HFF-Myc (cell line): ENCODE data around the gene CCND1.

ENCODE experiments used
- DNase-seq: peaks from one replicate; pipeline ENCODE4 v3.0.0-alpha.2; 2011; ENCODE audit warnings: low read depth; ENCODE audit errors: extremely low read depth
- H3K4me3 ChIP-seq: replicated peaks from 2 replicates; pipeline ENCODE4 v1.5.1; 2011; ENCODE audit warnings: low read depth, mild to moderate bottlenecking, control low read depth, low read length
- TF ChIP-seq, protein P1 (sequence below): IDR thresholded peaks from 2 replicates; pipeline ENCODE4 v1.5.1; 2012; ENCODE audit warnings: mild to moderate bottlenecking, low read depth, low read length, control low read depth; ENCODE audit errors: missing control alignments

CCND1 gene

GRCh38 chr11:69666261-69666660 is 25.3 kb downstream of the CCND1 start:
- TF ChIP-seq, protein P1, sequence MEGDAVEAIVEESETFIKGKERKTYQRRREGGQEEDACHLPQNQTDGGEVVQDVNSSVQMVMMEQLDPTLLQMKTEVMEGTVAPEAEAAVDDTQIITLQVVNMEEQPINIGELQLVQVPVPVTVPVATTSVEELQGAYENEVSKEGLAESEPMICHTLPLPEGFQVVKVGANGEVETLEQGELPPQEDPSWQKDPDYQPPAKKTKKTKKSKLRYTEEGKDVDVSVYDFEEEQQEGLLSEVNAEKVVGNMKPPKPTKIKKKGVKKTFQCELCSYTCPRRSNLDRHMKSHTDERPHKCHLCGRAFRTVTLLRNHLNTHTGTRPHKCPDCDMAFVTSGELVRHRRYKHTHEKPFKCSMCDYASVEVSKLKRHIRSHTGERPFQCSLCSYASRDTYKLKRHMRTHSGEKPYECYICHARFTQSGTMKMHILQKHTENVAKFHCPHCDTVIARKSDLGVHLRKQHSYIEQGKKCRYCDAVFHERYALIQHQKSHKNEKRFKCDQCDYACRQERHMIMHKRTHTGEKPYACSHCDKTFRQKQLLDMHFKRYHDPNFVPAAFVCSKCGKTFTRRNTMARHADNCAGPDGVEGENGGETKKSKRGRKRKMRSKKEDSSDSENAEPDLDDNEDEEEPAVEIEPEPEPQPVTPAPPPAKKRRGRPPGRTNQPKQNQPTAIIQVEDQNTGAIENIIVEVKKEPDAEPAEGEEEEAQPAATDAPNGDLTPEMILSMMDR, result no peak
- DNase-seq, result no peak
- H3K4me3 ChIP-seq, result no peak overlapping the region

DNA sequence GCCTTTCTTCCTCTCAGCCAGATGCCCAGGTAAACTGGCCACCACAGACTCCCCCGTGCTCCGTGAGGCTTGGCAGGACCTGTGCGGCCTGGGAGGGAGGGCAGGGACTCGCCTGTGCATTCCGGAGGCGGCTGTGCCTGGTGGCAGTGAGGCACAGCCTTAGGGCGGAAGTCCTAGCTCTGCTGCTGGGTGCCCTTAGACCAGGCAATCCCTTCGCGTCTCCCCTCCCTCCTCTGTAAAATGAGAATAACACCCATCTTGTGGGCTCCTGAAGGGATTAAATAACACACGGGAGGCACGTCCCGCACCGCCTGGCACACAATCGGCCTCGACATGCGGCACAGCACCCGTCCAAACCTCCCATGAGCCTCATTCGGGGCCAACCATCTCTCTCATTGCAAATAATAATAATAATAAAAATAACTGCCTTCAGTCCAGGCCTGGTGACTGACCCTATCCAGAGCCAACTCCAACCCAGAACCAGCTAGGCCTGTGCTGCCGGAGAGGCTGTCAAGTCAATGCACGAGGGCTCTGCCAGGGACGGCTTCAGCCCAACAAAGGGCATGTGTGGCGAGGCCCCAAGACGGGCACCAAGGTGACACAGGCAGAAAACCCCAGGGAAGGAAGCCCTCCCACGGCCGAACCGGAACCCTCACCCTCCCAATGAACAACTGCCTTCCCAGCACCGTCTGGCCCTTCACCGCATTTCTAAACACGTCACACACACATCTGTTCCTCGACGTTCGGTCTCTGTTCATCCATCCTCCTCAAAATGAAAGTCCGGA is 26.0 kb downstream of the CCND1 start:
- TF ChIP-seq, protein P1, result no peak
- H3K4me3 ChIP-seq, result no peak overlapping the region
- no peak for DNase-seq

- TF ChIP-seq, protein P1, result no peak
- no peak for DNase-seq
- H3K4me3 ChIP-seq, result no peak overlapping the region
These were observed 27.0 kb downstream of the CCND1 start for GRCh38 chr11:69667619-69668604.

DNA sequence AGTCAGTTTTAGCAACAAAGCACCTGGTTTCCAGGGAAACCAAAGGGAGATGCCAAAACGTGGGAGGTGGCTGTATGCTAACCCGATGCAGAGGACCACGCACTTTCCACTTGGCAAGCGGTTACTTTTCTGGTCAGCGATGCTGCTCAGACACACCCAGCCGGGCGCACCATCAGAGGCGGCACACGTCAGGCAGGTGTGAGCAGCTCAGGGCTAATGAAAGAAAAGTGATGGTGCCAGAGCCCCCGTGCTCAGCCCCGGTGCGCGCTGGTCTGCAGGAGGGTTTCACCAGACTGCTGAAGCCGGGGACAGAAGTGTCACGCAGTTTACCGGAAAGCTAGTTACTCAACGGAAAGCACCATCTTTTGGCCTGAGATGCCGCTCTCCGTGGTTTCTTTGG is 28.5 kb downstream of the CCND1 start:
- no peak for DNase-seq
- H3K4me3 ChIP-seq, result no peak overlapping the region
- TF ChIP-seq, protein P1, result no peak

DNA sequence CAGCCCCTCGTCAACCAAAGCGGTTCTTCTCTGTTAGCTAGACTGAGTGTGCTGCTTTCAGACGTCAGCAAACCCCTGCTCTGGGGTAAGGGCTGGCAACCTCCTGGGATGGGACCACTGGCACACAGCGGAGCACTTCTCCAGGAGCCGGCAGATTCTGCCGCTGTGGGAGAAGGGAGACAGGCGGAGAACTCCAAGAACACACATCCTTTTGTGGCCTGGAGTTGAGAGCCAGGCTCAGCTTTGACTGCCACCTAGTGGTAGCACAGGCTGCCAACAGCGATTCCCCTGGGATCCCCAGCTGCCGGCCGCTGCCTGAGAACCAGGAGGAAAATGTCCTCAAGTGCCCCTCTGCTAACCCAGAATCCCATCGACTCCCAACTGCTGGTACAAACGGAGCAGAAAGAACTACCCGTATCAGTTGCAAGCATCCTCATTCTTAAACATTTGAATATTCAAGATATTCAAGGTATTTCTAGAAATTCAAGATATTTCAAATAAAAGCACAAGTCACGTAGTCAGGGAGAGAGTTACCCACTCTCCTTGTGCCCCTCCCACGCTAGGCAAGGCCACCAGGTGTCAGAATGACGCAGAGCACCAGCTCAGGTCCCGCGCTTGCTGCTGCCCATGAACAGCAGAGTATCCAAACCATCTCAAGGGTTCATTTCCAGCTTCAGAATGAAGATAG is 29.3 kb downstream of the CCND1 start:
- DNase-seq, result peak; percentile 70
- H3K4me3 ChIP-seq, result no peak overlapping the region
- TF ChIP-seq, protein P1, result peak; percentile 95

GRCh38 chr11:69671734-69672465 is 30.9 kb downstream of the CCND1 start:
- TF ChIP-seq, protein P1, result no peak
- no peak overlapping the region for H3K4me3 ChIP-seq
- no peak for DNase-seq
